Esophagus (tissue), 2 donors: Measurements from ENCODE around the gene MYO3B. TPM values are rescaled to one million over a fixed set of nuclear protein-coding genes. Genes with fewer than 3 reads are reported as not detected.
"Not testable (repeated sequence)": the region's sequence is repeated elsewhere in the genome, so short reads cannot be mapped to it uniquely, and the experiment has no call there.

Experiments
- H3K27ac ChIP-seq, 2 donors: one replicate each; pipeline ENCODE4 v1.5.1; 2013; ENCODE audit warnings: low read depth in 2 of 2, mild to moderate bottlenecking in 2 of 2, inconsistent platforms in 1 of 2, low read length in 1 of 2, moderate library complexity in 1 of 2
- H3K27me3 ChIP-seq, 2 donors: one replicate each; pipeline ENCODE4 v1.6.1; 2013; ENCODE audit warnings: low read length in 2 of 2, control low read depth in 1 of 2, mild to moderate bottlenecking in 1 of 2; ENCODE audit not compliant: insufficient read depth in 2 of 2, control insufficient read depth in 1 of 2
- H3K36me3 ChIP-seq, 2 donors: one replicate each; pipeline ENCODE4 v1.6.1; 2013; ENCODE audit warnings: low read length in 1 of 2; ENCODE audit not compliant: control insufficient read depth in 2 of 2, insufficient read depth in 2 of 2
- H3K4me1 ChIP-seq, 2 donors: one replicate each; pipeline ENCODE4 v1.6.1; 2013; ENCODE audit warnings: low read length in 1 of 2; ENCODE audit not compliant: control insufficient read depth in 2 of 2, insufficient read depth in 2 of 2
- H3K4me3 ChIP-seq, 2 donors: one replicate each; pipeline ENCODE4 v1.5.1; 2013; ENCODE audit warnings: low read length in 2 of 2, mild to moderate bottlenecking in 2 of 2, low read depth in 1 of 2, moderate library complexity in 1 of 2
- H3K9me3 ChIP-seq, 2 donors: one replicate each; pipeline ENCODE4 v1.6.1; 2013; ENCODE audit warnings: mild to moderate bottlenecking in 2 of 2, low read depth in 1 of 2, low read length in 1 of 2, moderate library complexity in 1 of 2; ENCODE audit not compliant: control insufficient read depth in 2 of 2, insufficient read depth in 1 of 2
- WGBS, 2 donors: extraction: QIAGEN DNeasy Blood & Tissue Kit; methylation state at CpG; one replicate each; pipeline ENCODE4 v1.1.7; 2013; 5-methylcytosine and 5-hydroxymethylcytosine counted together
- polyA plus RNA-seq, 2 donors: library from polyadenylated mRNA; stranded (reverse); fragments of 200-250 nt; gene quantifications; one replicate each; pipeline ENCODE4 v1.2.3, GENCODE V29; 2013
- donor health status: healthy with polysubstance abuse.
- donor health status: Bipolar disorder and iron deficiency.

The MYO3B gene
- polyA plus RNA-seq, 2 donors, result 0.08 to 0.11 TPM

DNA sequence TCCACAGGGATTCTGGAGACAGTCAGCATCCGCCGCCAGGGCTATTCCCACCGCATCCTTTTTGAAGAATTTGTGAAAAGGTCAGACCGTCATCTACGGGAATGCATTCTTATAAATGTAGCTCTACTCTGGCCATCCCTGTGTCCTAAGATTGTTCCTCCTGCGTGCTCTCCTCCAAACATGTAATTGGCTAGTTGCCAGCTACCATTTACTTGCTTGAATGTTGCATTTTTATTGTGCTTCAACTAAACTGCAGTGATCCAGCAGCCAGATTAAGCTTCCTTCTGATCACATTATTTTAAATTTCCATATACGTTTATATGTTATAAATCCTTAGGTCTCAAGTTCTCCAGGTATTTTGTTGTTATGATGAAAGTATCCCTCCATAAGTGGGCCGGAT lies 288.7 kb downstream of the MYO3B start:
- H3K36me3 ChIP-seq, result no peaks in the 10 kb centered on the region
- H3K4me3 ChIP-seq, result no peak overlapping the region
- no peak overlapping the region for H3K27ac ChIP-seq
- H3K9me3 ChIP-seq, result no peaks in the 10 kb centered on the region
- H3K27me3 ChIP-seq, result no peaks in the 10 kb centered on the region
- H3K4me1 ChIP-seq, result no peaks in the 10 kb centered on the region
- 91 to 93% methylated on average over 8 of the region's 8 CpGs for WGBS, 2 donors

DNA sequence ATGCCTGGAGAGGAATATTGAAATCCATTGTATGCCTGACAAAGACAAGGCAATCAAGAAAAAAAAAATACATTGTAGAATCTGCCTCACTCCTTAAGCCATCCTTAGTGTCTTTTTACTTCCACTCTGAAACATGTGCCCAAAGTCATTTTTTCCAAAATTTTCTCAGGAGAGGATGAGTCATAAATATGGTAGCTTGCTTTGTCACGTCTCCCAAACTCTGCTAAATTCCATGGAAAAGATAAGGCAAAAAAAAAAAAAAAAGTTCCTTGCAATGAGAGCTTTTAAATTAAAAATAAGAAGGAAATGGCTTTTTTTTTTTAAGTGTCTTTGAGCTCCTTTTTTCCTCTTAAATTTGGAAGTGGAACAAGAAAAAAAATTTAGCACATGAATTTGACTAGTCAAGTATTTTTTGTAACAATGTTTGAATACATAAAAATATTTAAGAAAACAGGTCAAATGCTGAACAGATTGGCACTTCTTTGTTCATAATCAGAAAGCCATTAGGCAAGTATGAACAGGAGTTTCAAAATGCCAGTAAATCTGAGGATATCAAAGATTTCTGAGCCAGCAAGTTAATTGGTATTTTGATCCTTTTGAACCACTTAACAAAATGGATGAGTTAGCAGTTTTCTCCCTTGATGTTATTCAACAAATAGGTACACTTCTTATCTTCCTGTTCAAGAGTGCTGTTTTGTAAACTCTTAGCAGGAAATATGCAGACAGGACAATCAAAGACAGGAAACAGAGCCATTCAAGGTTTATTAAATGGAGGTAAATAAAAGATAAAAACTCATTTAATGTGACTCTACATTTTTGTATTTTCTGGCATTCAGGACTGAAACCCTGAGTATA lies 289.8 kb downstream of the MYO3B start:
- WGBS, 2 donors, result 30 to 31% methylated on average over 1 of the region's 1 CpG
- Histone ChIP-seq H3K27me3 (no peaks in the 10 kb centered on the region), H3K36me3 (no peaks in the 10 kb centered on the region), H3K9me3 (no peaks in the 10 kb centered on the region), H3K4me1 (no peaks in the 10 kb centered on the region), H3K27ac (no peak overlapping the region), H3K4me3 (no peak overlapping the region)

DNA sequence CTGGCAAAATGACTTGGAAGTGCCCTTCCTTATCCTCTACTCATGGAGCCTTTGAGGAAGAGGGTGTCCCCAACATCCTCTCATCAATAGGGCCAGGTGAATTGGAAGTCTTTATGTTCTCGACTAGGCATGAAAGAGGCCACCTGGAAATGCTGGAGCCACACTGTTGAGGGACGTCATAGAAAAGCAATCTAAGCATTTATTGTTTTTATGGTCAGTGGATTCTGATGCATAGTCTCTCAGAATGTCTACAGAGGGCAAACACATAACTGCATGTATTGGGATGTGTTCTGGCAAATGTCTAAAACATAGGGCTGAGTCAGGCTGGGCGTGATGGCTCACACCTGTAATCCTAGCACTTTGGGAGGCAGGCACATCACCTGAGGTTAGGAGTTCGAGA lies 290.6 kb downstream of the MYO3B start:
- H3K9me3 ChIP-seq, result no peaks in the 10 kb centered on the region
- WGBS, 2 donors, result 75 to 76% methylated on average over 4 of the region's 4 CpGs
- no peaks in the 10 kb centered on the region for H3K36me3 ChIP-seq
- H3K4me3 ChIP-seq, result no peak overlapping the region
- H3K27me3 ChIP-seq, result no peaks in the 10 kb centered on the region
- H3K27ac ChIP-seq, result no peak overlapping the region
- H3K4me1 ChIP-seq, result no peaks in the 10 kb centered on the region

DNA sequence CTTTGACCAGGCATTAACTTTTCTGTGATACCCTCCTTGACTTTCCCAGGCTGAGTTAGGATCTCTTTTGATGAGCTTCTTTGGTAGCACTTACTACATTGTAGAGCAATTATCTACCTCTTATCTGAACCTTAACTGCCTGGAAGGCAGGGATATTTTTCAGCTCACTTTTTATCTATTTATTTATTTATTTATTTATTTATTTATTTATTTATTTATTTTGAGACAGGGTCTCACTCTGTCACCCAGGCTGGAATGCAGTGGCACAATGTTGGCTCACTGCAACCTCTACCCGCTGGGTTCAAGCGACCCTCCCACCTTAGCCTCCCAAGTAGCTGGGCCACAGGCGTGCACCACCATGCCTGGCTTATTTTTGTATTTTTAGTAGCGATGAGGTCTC lies 294.6 kb downstream of the MYO3B start:
- not testable (repeated sequence) for H3K36me3 ChIP-seq, H3K27me3 ChIP-seq, H3K4me3 ChIP-seq, H3K9me3 ChIP-seq, H3K4me1 ChIP-seq, H3K27ac ChIP-seq
- 89 to 99% methylated on average over 4 of the region's 4 CpGs for WGBS, 2 donors

DNA sequence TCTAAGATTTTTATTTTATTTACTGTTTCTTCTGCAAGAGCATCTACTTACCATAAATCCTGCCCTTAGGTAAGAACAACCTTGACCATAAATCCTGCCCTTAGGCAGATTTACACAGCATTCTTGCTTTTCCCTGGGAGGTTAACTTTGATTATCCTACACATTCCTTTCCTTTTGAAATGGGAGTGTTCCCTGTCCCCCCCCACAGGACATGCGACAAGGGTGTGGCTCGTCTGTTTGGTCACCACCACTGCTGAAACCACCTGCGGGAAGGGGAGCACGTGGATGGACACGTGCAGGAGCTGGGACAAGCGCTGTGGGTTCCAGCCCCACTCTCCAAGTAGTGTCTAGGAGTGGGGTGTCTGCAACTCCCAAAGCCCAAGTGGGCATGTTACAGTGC lies 297.9 kb downstream of the MYO3B start:
- Histone ChIP-seq H3K9me3 (no peaks in the 10 kb centered on the region), H3K4me3 (no peak overlapping the region), H3K36me3 (no peaks in the 10 kb centered on the region), H3K4me1 (no peaks in the 10 kb centered on the region), H3K27ac (no peak overlapping the region), H3K27me3 (no peaks in the 10 kb centered on the region)
- 63% methylated on average over 6 of the region's 6 CpGs for WGBS, 2 donors

DNA sequence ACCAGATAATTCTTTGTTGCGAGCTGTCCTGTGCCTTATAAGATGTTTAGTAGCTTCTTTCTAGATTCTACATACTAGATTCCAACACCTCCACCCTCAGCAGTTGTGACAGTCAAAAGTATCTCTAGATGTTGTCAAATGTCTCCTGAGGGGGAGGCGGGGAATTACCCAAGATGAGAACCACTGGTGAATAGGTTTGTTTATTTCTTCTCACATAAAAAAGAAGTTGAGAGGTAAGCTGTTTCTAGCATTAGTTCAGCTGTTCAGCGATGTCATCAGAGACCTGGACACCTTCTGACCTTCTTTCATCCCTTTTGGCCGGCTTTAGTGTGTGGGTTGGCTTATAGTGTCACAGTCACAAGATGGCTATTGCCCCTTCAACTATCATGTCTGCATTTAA lies 299.7 kb downstream of the MYO3B start:
- 63 to 64% methylated on average over 4 of the region's 4 CpGs for WGBS, 2 donors
- no peaks in the 10 kb centered on the region for H3K27me3 ChIP-seq
- no peak overlapping the region for H3K27ac ChIP-seq
- no peak overlapping the region for H3K4me3 ChIP-seq
- no peaks in the 10 kb centered on the region for H3K36me3 ChIP-seq
- no peaks in the 10 kb centered on the region for H3K4me1 ChIP-seq
- H3K9me3 ChIP-seq, result no peaks in the 10 kb centered on the region

DNA sequence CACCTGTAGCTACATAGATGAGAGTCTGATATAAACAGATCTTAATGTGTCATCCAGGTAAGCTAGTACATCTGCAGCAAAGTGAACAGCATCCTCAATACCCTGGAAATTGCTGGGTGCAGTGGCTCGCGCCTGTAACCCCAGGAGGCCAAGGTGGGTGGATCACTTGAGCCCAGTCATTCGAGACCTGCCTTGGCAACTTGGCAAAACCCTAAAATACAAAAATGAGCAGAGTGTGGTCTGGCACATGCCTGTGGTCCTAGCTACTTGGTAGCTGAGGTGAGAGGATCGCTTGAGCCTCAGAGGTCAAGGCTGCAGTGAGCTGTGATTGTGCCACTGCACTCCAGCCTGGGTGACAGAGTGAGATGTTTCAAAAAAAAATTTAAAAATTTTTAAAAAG lies 303.3 kb downstream of the MYO3B start:
- Histone ChIP-seq H3K36me3 (no peaks in the 10 kb centered on the region), H3K27ac (no peak overlapping the region), H3K27me3 (no peaks in the 10 kb centered on the region), H3K4me3 (no peak overlapping the region), H3K9me3 (no peaks in the 10 kb centered on the region), H3K4me1 (no peaks in the 10 kb centered on the region)
- WGBS, 2 donors, result 80 to 89% methylated on average over 4 of the region's 4 CpGs

DNA sequence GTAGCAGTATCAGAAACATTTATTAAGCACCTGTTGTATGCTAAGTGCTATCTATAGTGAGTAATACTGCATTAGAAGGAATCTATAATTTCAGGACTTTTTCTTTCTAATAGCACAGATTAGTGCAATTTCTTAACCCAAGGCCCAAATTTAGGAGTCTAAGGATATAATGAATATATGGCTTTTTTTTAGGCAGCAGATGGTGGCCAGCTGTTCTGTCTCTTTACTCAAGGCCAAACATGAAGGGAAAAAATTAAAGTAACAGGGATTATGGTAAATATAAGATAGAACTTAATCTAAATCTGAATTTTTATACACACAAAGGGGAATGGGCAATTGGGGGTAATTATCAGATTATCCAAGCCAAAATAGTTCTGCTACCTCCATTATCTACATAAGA lies 306.6 kb downstream of the MYO3B start:
- Histone ChIP-seq H3K4me1 (no peaks in the 10 kb centered on the region), H3K27ac (no peak overlapping the region), H3K4me3 (no peak overlapping the region), H3K36me3 (no peaks in the 10 kb centered on the region), H3K9me3 (no peaks in the 10 kb centered on the region), H3K27me3 (no peaks in the 10 kb centered on the region)

DNA sequence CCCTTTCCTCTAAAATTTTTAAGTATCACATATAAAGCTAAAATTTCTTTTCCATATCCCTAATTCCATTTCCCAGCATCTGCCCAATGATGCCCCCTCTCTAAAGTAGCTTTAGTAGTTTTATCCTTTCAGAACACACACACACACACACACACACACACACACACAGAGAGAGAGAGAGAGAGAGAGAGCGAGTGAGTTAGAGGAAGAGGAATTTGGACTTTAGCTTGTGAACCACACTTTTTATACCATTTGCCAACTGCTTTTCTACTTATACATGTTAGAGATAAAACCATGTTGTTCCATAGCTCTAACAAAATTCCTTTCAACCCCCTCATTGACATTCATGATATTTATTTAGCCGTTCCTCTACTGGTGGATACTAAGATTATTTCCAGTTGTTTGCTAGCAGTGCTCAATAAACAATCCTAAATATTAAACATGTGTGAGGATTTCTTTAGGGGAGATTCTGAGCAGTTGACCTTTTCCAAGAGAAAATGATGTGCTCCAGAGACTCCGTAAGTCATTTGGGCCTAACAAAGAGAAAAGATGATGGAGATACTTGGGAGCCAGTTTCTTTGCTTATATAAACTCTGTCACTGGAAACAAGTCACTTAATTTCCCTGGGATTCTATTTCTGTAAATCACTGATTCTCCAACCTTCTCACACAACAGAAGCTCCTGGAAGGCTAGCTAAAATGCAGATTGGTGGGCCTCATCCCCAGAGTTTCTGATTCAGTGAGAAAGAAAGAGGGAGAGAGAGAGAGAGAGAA lies 307.5 kb downstream of the MYO3B start:
- no peaks in the 10 kb centered on the region for H3K4me1 ChIP-seq
- no peaks in the 10 kb centered on the region for H3K27me3 ChIP-seq
- no peaks in the 10 kb centered on the region for H3K36me3 ChIP-seq
- no peak overlapping the region for H3K27ac ChIP-seq
- 78 to 80% methylated on average over 3 of the region's 3 CpGs for WGBS, 2 donors
- no peaks in the 10 kb centered on the region for H3K9me3 ChIP-seq
- no peak overlapping the region for H3K4me3 ChIP-seq

DNA sequence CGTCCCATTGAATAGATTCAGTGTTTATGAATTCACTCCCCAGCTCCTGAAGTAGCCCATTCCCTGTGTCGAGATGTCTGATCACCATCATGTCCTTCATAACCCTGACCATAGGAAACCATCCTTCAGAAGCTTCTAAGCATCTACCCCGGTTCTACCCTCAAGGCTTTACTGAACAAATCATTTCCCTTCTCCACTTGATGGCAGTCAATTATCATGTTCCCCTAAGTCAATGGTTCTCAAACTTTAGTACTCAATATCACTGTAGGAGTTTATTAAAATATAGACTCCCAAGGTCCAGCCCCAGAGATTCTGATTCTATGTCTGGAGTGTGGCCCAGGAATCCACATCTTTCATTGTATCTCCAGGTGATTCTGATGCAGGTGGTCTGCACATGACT lies 308.8 kb downstream of the MYO3B start:
- no peaks in the 10 kb centered on the region for H3K4me1 ChIP-seq
- H3K36me3 ChIP-seq, result no peaks in the 10 kb centered on the region
- no peak overlapping the region for H3K4me3 ChIP-seq
- H3K9me3 ChIP-seq, result no peaks in the 10 kb centered on the region
- H3K27ac ChIP-seq, result no peak overlapping the region
- no peaks in the 10 kb centered on the region for H3K27me3 ChIP-seq
- WGBS, 2 donors, result 88 to 91% methylated on average over 3 of the region's 3 CpGs
